GM18507 (cell line): ENCODE measurements around the gene EHD2.
"Not testable (repeated sequence)": the region's sequence is repeated elsewhere in the genome, so short reads cannot be mapped to it uniquely, and the experiment has no call there.

Source experiments
- DNase-seq: peaks from one replicate; pipeline ENCODE4 v3.0.0; 2011; ENCODE audit warnings: low read depth; ENCODE audit not compliant: insufficient read length; ENCODE audit errors: extremely low spot score
- FAIRE-seq: peaks from 2 replicates; lab custom pipeline; 2011; peaks lifted over from hg19 to GRCh38; lab: Jason Lieb, UNC

Gene EHD2

GRCh38 chr19:47713046-47714021 is at the start of gene EHD2:
Gene EHD2, plus strand, starts transcription at chr19:47713422. Its CDS starts 3,191 bp downstream, at chr19:47716613.
- FAIRE-seq (no peak), DNase-seq (no peak)

- no peak for DNase-seq
- FAIRE-seq = no peak
Observed at GRCh38 chr19:47663435-47663910, 49.7 kb upstream of the EHD2 start.

GRCh38 chr19:47663911-47664771 is 49.1 kb upstream of the EHD2 start:
- FAIRE-seq = no peak
- DNase-seq = no peak

- DNase-seq, FAIRE-seq: not testable (repeated sequence)
Observed at GRCh38 chr19:47668556-47668955, 44.7 kb upstream of the EHD2 start.

- DNase-seq (no peak), FAIRE-seq (no peak)
Observed at GRCh38 chr19:47670736-47671135, 42.5 kb upstream of the EHD2 start.

- no peak for FAIRE-seq
- DNase-seq = no peak
Observed at GRCh38 chr19:47671499-47671898, 41.7 kb upstream of the EHD2 start.

GRCh38 chr19:47673426-47673825 is 39.8 kb upstream of the EHD2 start:
- DNase-seq (no peak), FAIRE-seq (no peak)

GRCh38 chr19:47674548-47674947 is 38.7 kb upstream of the EHD2 start:
- DNase-seq = no peak
- FAIRE-seq = no peak

- no peak for FAIRE-seq
- no peak for DNase-seq
Observed at GRCh38 chr19:47675271-47675670, 38.0 kb upstream of the EHD2 start.

- no peak for DNase-seq
- FAIRE-seq = no peak
Observed at GRCh38 chr19:47675859-47676258, 37.4 kb upstream of the EHD2 start.

- no peak for DNase-seq
- no peak for FAIRE-seq
Observed at GRCh38 chr19:47676811-47677210, 36.4 kb upstream of the EHD2 start.

- FAIRE-seq (no peak), DNase-seq (no peak)
Observed at GRCh38 chr19:47679251-47679900, 33.8 kb upstream of the EHD2 start.

GRCh38 chr19:47679922-47680857 is 33.0 kb upstream of the EHD2 start:
- FAIRE-seq = no peak
- no peak for DNase-seq

GRCh38 chr19:47680858-47681332 is 32.3 kb upstream of the EHD2 start:
- DNase-seq (no peak), FAIRE-seq (no peak)

GRCh38 chr19:47681388-47681787 is 31.8 kb upstream of the EHD2 start:
- DNase-seq (no peak), FAIRE-seq (no peak)

- DNase-seq (no peak), FAIRE-seq (no peak)
Observed at GRCh38 chr19:47681936-47682335, 31.3 kb upstream of the EHD2 start.

GRCh38 chr19:47682939-47683338 is 30.3 kb upstream of the EHD2 start:
- FAIRE-seq (no peak), DNase-seq (no peak)

GRCh38 chr19:47686679-47687450 is 26.4 kb upstream of the EHD2 start:
- FAIRE-seq = no peak
- DNase-seq = no peak
